Measurements from ENCODE around the gene BTNL2.

BTNL2 gene

DNA sequence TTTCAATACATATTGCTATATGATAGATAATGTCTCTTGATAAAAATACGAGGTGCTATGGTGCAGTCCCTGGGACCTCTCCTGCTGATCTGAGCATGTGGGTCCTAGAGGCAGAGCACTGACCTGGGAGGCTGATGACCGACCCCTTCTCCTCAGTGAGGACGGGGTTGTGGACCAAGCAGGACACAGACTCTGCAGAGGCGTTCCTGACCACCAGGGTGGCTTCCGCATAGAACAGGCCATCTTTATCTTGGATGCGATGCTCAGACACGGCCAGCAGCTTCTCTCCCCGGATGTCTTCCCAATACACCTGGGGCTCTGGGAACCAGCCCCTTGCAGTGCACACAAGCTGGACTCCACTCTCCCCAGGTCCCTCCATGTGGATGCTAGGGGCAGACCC, 4.2 kb downstream of the BTNL2 start:
- no peaks in the 10 kb centered on the region for H3K36me3 ChIP-seq
- no peak for DNase-seq
- peaks cover 51% of the 10 kb centered on the region for H3K27me3 ChIP-seq (ENCODE audit: insufficient read depth, low read depth, severe bottlenecking)
- TF ChIP-seq CTCF (IDR thresholded peaks at IDR 0.05; ENCODE audit: low read depth, low read length), result peak; percentile 24; the same call in 1 of the 2 replicates
- H3K4me3 ChIP-seq (ENCODE audit: low read depth, low read length), result no peak overlapping the region
- H3K9me3 ChIP-seq (ENCODE audit: severe bottlenecking), result no peaks in the 10 kb centered on the region
- H3K27ac ChIP-seq, result no peak overlapping the region

DNA sequence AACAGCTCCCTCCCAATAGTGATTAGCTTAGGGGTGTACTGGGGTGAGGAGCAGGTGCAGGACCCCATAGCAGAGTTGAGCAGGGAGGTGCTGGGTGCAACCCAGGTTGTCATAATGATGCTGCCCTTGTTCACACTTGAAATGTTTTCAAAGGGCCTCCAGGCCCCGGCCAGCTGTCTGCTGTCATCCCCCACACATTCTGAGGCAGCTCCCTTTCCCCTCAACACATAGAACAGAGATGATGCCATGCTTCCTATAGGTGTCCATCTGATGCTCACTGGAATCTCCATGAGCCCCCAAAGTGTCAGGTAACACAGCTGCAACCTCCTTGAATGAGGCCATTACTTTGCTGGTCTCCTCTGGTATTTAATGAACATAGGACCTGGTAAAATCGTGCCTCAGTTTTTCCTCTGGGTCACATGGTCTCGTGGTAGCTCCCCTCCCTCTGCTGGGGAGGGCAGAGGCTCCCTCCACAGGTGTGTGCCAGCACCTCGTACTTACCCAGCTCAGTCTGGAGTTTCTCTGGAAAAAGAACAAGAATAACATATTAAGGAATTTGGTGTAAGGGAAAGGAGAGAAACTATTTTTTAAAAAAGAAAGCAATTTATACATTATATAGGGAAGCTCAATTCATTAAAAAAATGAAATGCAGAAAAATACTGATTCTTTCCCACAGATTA, 5.6 kb downstream of the BTNL2 start:
- no peaks in the 10 kb centered on the region for H3K9me3 ChIP-seq (ENCODE audit: severe bottlenecking)
- H3K27ac ChIP-seq, result no peak overlapping the region
- peaks cover 37% of the 10 kb centered on the region for H3K27me3 ChIP-seq (ENCODE audit: insufficient read depth, low read depth, severe bottlenecking)
- DNase-seq, result no peak
- no peak overlapping the region for H3K4me3 ChIP-seq (ENCODE audit: low read depth, low read length)
- H3K36me3 ChIP-seq, result no peaks in the 10 kb centered on the region
- no peak for TF ChIP-seq CTCF (IDR thresholded peaks at IDR 0.05; ENCODE audit: low read depth, low read length)

- Histone ChIP-seq H3K4me3 (ENCODE audit: low read depth, low read length) (no peak overlapping the region), H3K9me3 (ENCODE audit: severe bottlenecking) (no peaks in the 10 kb centered on the region), H3K27ac (no peak overlapping the region), H3K27me3 (ENCODE audit: insufficient read depth, low read depth, severe bottlenecking) (peaks cover 26% of the 10 kb centered on the region), H3K36me3 (no peaks in the 10 kb centered on the region)
- no peak for TF ChIP-seq CTCF (IDR thresholded peaks at IDR 0.05; ENCODE audit: low read depth, low read length)
- no peak for DNase-seq
Observed at GRCh38 chr6:32397252-32397920, 9.6 kb downstream of the BTNL2 start.

DNA sequence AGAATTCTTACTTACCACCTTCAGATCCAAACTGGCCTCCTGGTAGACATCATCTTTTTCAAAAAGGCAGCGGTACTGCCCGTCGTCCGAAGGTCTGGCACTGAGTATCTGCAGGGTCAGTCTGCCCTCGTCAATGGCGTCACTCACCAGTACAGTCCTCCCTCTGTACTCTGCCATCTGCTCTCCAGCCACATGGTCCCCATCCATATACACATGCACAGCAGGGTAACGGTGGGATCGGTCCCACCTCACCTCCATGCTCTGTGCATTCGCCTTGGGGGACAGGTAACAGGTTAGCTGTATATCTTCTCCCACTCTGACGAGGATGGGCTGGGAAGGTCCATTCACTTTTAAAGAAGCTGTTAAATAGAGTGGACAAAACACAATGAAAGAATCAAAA, 11.0 kb downstream of the BTNL2 start:
- Histone ChIP-seq H3K36me3 (no peaks in the 10 kb centered on the region), H3K27me3 (ENCODE audit: insufficient read depth, low read depth, severe bottlenecking) (peaks cover 31% of the 10 kb centered on the region), H3K9me3 (ENCODE audit: severe bottlenecking) (no peaks in the 10 kb centered on the region), H3K27ac (no peak overlapping the region), H3K4me3 (ENCODE audit: low read depth, low read length) (no peak overlapping the region)
- DNase-seq, result no peak
- no peak for TF ChIP-seq CTCF (IDR thresholded peaks at IDR 0.05; ENCODE audit: low read depth, low read length)

GRCh38 chr6:32393665-32394420, 13.1 kb downstream of the BTNL2 start:
- Histone ChIP-seq H3K27me3 (ENCODE audit: insufficient read depth, low read depth, severe bottlenecking) (peaks cover 45% of the 10 kb centered on the region), H3K36me3 (no peaks in the 10 kb centered on the region), H3K4me3 (ENCODE audit: low read depth, low read length) (no peak overlapping the region), H3K27ac (no peak overlapping the region), H3K9me3 (ENCODE audit: severe bottlenecking) (no peaks in the 10 kb centered on the region)
- peak; percentile 23 for DNase-seq
- no peak for TF ChIP-seq CTCF (IDR thresholded peaks at IDR 0.05; ENCODE audit: low read depth, low read length)

Data from WERI-Rb-1 (cell line).